HG03342 (cell line): ENCODE data around the gene POM121C.
"Not testable (repeated sequence)": the region's sequence is repeated elsewhere in the genome, so short reads cannot be mapped to it uniquely, and the experiment has no call there.

Source experiments
- ATAC-seq: cut with Tn5 transposase; IDR thresholded peaks from one replicate; pipeline ENCODE4 v1.9.1; 2021; ENCODE audit warnings: mild to moderate bottlenecking, moderate library complexity; ENCODE audit not compliant: unreplicated experiment

POM121C gene

GRCh38 chr7:75439000-75439399 is 47.1 kb downstream of the POM121C start:
- ATAC-seq = not testable (repeated sequence)

GRCh38 chr7:75423481-75423880 is 62.6 kb downstream of the POM121C start:
- not testable (repeated sequence) for ATAC-seq

GRCh38 chr7:75421798-75422710 is 64.0 kb downstream of the POM121C start:
- not testable (repeated sequence) for ATAC-seq

- ATAC-seq = not testable (repeated sequence)
These were observed 65.9 kb downstream of the POM121C start for GRCh38 chr7:75420152-75420551.

- ATAC-seq = not testable (repeated sequence)
These were observed 66.4 kb downstream of the POM121C start for GRCh38 chr7:75419693-75420092.

- ATAC-seq = not testable (repeated sequence)
These were observed 66.9 kb downstream of the POM121C start for GRCh38 chr7:75419210-75419609.

GRCh38 chr7:75418292-75418858 is 67.7 kb downstream of the POM121C start:
- ATAC-seq = not testable (repeated sequence)

- not testable (repeated sequence) for ATAC-seq
These were observed 69.3 kb downstream of the POM121C start for GRCh38 chr7:75416787-75417186.

GRCh38 chr7:75415829-75416373 is 70.2 kb downstream of the POM121C start:
- ATAC-seq = not testable (repeated sequence)

- ATAC-seq = not testable (repeated sequence)
These were observed 70.7 kb downstream of the POM121C start for GRCh38 chr7:75415428-75415817.

GRCh38 chr7:75414708-75415427 is 71.2 kb downstream of the POM121C start:
- not testable (repeated sequence) for ATAC-seq

GRCh38 chr7:75414204-75414603 is 71.9 kb downstream of the POM121C start:
- ATAC-seq = not testable (repeated sequence)

GRCh38 chr7:75410823-75411173 is 75.3 kb downstream of the POM121C start:
- peak; percentile 4 for ATAC-seq

- peak; percentile 93 for ATAC-seq
These were observed 75.9 kb downstream of the POM121C start for GRCh38 chr7:75409880-75410822.

GRCh38 chr7:75404663-75405062 is 81.4 kb downstream of the POM121C start:
- not testable (repeated sequence) for ATAC-seq

- ATAC-seq = not testable (repeated sequence)
These were observed 82.3 kb downstream of the POM121C start for GRCh38 chr7:75403455-75404443.

GRCh38 chr7:75400575-75400974 is 85.5 kb downstream of the POM121C start:
- ATAC-seq = not testable (repeated sequence)

GRCh38 chr7:75398771-75399700 is 87.1 kb downstream of the POM121C start:
- ATAC-seq = peak; percentile 63
